ENCODE data around the gene MRPL36.

MRPL36 gene

DNA sequence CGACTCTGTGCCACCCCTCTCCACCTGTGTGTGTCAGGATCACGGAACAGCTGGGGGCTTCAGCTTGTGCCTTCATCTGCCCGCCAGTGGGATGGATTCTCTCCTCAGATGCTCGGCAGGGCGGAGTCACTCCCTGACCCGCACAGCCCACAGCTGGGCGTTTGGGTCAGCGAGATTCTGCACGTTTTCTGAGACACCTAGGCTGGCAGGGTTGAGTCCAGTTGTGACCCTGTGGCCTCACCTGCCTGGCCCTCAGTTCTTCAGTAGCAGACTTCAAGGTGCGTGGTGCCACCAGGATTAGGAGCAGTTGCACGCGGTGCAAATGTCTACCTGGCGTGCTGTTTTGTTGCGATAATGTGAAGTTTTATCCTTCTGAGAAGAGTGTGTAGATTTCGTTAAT lies 6.6 kb upstream of the MRPL36 start:
- no peaks in the 10 kb centered on the region for H3K9me3 ChIP-seq (ENCODE audit: control insufficient read depth, low read length)
- WGBS, result 92% methylated on average over 14 of the region's 15 CpGs
- H2AK5ac ChIP-seq (ENCODE audit: low read length, severe bottlenecking), result no peak overlapping the region
- H4K8ac ChIP-seq (ENCODE audit: low read length), result no peak overlapping the region
- no peaks in the 10 kb centered on the region for H3K27me3 ChIP-seq (ENCODE audit: control insufficient read depth in 1 of 2, insufficient read depth in 1 of 2, low read length in 2 of 2)
- H2AFZ ChIP-seq (ENCODE audit: low read depth, low read length), result no peak overlapping the region
- no peak for DNase-seq
- H3K27ac ChIP-seq (ENCODE audit: low read length, poor library complexity, severe bottlenecking), result no peak overlapping the region
- no peak overlapping the region for H3K14ac ChIP-seq (ENCODE audit: low read length in 2 of 2)
- no peak overlapping the region for H2BK120ac ChIP-seq (ENCODE audit: low read depth, low read length)
- H2BK12ac ChIP-seq (ENCODE audit: low read length in 2 of 2), result no peak overlapping the region
- no peak overlapping the region for H2BK5ac ChIP-seq (ENCODE audit: low read depth, low read length, poor library complexity, severe bottlenecking)
- no peak overlapping the region for H3K4me2 ChIP-seq (ENCODE audit: low read length, poor library complexity, severe bottlenecking)
- H3K4me3 ChIP-seq (ENCODE audit: insufficient read depth in 1 of 2, low read depth in 1 of 2, low read length in 2 of 2), result no peak overlapping the region
- peaks cover 9% of the 10 kb centered on the region for H3K4me1 ChIP-seq (ENCODE audit: control insufficient read depth, insufficient read depth, low read depth, low read length)
- no peak overlapping the region for H2BK15ac ChIP-seq (ENCODE audit: low read depth, poor library complexity, severe bottlenecking)
- H3K18ac ChIP-seq (ENCODE audit: low read depth in 1 of 2, low read length in 2 of 2), result no peak overlapping the region
- no peak overlapping the region for H3K9ac ChIP-seq (ENCODE audit: low read length)
- no peak overlapping the region for H4K91ac ChIP-seq (ENCODE audit: low read length)
- peaks cover 46% of the 10 kb centered on the region for H3K79me1 ChIP-seq (replicated peaks; ENCODE audit: low read length, poor library complexity, severe bottlenecking)
- no peak overlapping the region for H3K23ac ChIP-seq (ENCODE audit: low read length in 2 of 2)
- H3K36me3 ChIP-seq (ENCODE audit: control insufficient read depth in 1 of 2, insufficient read depth in 2 of 2, low read depth in 1 of 2, low read length in 2 of 2), result peaks cover 65 to 85% of the 10 kb centered on the region in 2 experiments
- no peak overlapping the region for H3K4ac ChIP-seq (ENCODE audit: low read depth in 1 of 2, low read length in 2 of 2)

GRCh38 chr5:1805736-1806135 lies 6.1 kb upstream of the MRPL36 start:
- H2AK5ac ChIP-seq (ENCODE audit: low read length, severe bottlenecking), result no peak overlapping the region
- no peak overlapping the region for H2BK120ac ChIP-seq (ENCODE audit: low read depth, low read length)
- peaks cover 63 to 81% of the 10 kb centered on the region in 2 experiments for H3K36me3 ChIP-seq (ENCODE audit: control insufficient read depth in 1 of 2, insufficient read depth in 2 of 2, low read depth in 1 of 2, low read length in 2 of 2)
- no peak overlapping the region for H3K4me3 ChIP-seq (ENCODE audit: insufficient read depth in 1 of 2, low read depth in 1 of 2, low read length in 2 of 2)
- H3K9ac ChIP-seq (ENCODE audit: low read length), result no peak overlapping the region
- H3K23ac ChIP-seq (ENCODE audit: low read length in 2 of 2), result no peak overlapping the region
- H4K91ac ChIP-seq (ENCODE audit: low read length), result no peak overlapping the region
- DNase-seq, result no peak
- no peak overlapping the region for H3K14ac ChIP-seq (ENCODE audit: low read length in 2 of 2)
- H2BK5ac ChIP-seq (ENCODE audit: low read depth, low read length, poor library complexity, severe bottlenecking), result no peak overlapping the region
- 99% methylated on average over 10 of the region's 10 CpGs for WGBS
- H3K4me2 ChIP-seq (ENCODE audit: low read length, poor library complexity, severe bottlenecking), result no peak overlapping the region
- no peak overlapping the region for H2AFZ ChIP-seq (ENCODE audit: low read depth, low read length)
- no peak overlapping the region for H4K8ac ChIP-seq (ENCODE audit: low read length)
- H3K79me1 ChIP-seq (replicated peaks; ENCODE audit: low read length, poor library complexity, severe bottlenecking), result peaks cover 45% of the 10 kb centered on the region
- H3K27ac ChIP-seq (ENCODE audit: low read length, poor library complexity, severe bottlenecking), result no peak overlapping the region
- no peak overlapping the region for H3K18ac ChIP-seq (ENCODE audit: low read depth in 1 of 2, low read length in 2 of 2)
- H3K9me3 ChIP-seq (ENCODE audit: control insufficient read depth, low read length), result no peaks in the 10 kb centered on the region
- no peaks in the 10 kb centered on the region for H3K27me3 ChIP-seq (ENCODE audit: control insufficient read depth in 1 of 2, insufficient read depth in 1 of 2, low read length in 2 of 2)
- no peak overlapping the region for H2BK12ac ChIP-seq (ENCODE audit: low read length in 2 of 2)
- H3K4me1 ChIP-seq (ENCODE audit: control insufficient read depth, insufficient read depth, low read depth, low read length), result peaks cover 9% of the 10 kb centered on the region
- H2BK15ac ChIP-seq (ENCODE audit: low read depth, poor library complexity, severe bottlenecking), result no peak overlapping the region
- H3K4ac ChIP-seq (ENCODE audit: low read depth in 1 of 2, low read length in 2 of 2), result no peak overlapping the region

- no peak overlapping the region for H2AK5ac ChIP-seq (ENCODE audit: low read length, severe bottlenecking)
- no peak overlapping the region for H3K14ac ChIP-seq (ENCODE audit: low read length in 2 of 2)
- H2BK12ac ChIP-seq (ENCODE audit: low read length in 2 of 2), result no peak overlapping the region
- no peak overlapping the region for H3K27ac ChIP-seq (ENCODE audit: low read length, poor library complexity, severe bottlenecking)
- H3K4me2 ChIP-seq (ENCODE audit: low read length, poor library complexity, severe bottlenecking), result no peak overlapping the region
- 96% methylated on average over 4 of the region's 4 CpGs for WGBS
- DNase-seq, result no peak
- H3K18ac ChIP-seq (ENCODE audit: low read depth in 1 of 2, low read length in 2 of 2), result no peak overlapping the region
- no peak overlapping the region for H3K4me3 ChIP-seq (ENCODE audit: insufficient read depth in 1 of 2, low read depth in 1 of 2, low read length in 2 of 2)
- no peak overlapping the region for H3K23ac ChIP-seq (ENCODE audit: low read length in 2 of 2)
- no peak overlapping the region for H3K9ac ChIP-seq (ENCODE audit: low read length)
- no peak overlapping the region for H2AFZ ChIP-seq (ENCODE audit: low read depth, low read length)
- peaks cover 59 to 77% of the 10 kb centered on the region in 2 experiments for H3K36me3 ChIP-seq (ENCODE audit: control insufficient read depth in 1 of 2, insufficient read depth in 2 of 2, low read depth in 1 of 2, low read length in 2 of 2)
- H4K91ac ChIP-seq (ENCODE audit: low read length), result no peak overlapping the region
- H2BK15ac ChIP-seq (ENCODE audit: low read depth, poor library complexity, severe bottlenecking), result no peak overlapping the region
- H2BK5ac ChIP-seq (ENCODE audit: low read depth, low read length, poor library complexity, severe bottlenecking), result no peak overlapping the region
- H3K79me1 ChIP-seq (replicated peaks; ENCODE audit: low read length, poor library complexity, severe bottlenecking), result peaks cover 42% of the 10 kb centered on the region
- no peak overlapping the region for H2BK120ac ChIP-seq (ENCODE audit: low read depth, low read length)
- no peak overlapping the region for H3K4ac ChIP-seq (ENCODE audit: low read depth in 1 of 2, low read length in 2 of 2)
- no peak overlapping the region for H4K8ac ChIP-seq (ENCODE audit: low read length)
- no peaks in the 10 kb centered on the region for H3K9me3 ChIP-seq (ENCODE audit: control insufficient read depth, low read length)
- peaks cover 9% of the 10 kb centered on the region for H3K4me1 ChIP-seq (ENCODE audit: control insufficient read depth, insufficient read depth, low read depth, low read length)
- no peaks in the 10 kb centered on the region for H3K27me3 ChIP-seq (ENCODE audit: control insufficient read depth in 1 of 2, insufficient read depth in 1 of 2, low read length in 2 of 2)
These were observed 5.7 kb upstream of the MRPL36 start for GRCh38 chr5:1805326-1805725.

GRCh38 chr5:1804001-1804690 lies 4.5 kb upstream of the MRPL36 start:
- H3K27me3 ChIP-seq (ENCODE audit: control insufficient read depth in 1 of 2, insufficient read depth in 1 of 2, low read length in 2 of 2), result no peaks in the 10 kb centered on the region
- H2BK5ac ChIP-seq (ENCODE audit: low read depth, low read length, poor library complexity, severe bottlenecking), result no peak overlapping the region
- no peak overlapping the region for H3K27ac ChIP-seq (ENCODE audit: low read length, poor library complexity, severe bottlenecking)
- H3K14ac ChIP-seq (ENCODE audit: low read length in 2 of 2), result no peak overlapping the region
- H3K23ac ChIP-seq (ENCODE audit: low read length in 2 of 2), result no peak overlapping the region
- no peak overlapping the region for H3K9ac ChIP-seq (ENCODE audit: low read length)
- no peak overlapping the region for H2BK12ac ChIP-seq (ENCODE audit: low read length in 2 of 2)
- H4K91ac ChIP-seq (ENCODE audit: low read length), result no peak overlapping the region
- DNase-seq, result no peak
- no peak overlapping the region for H3K4ac ChIP-seq (ENCODE audit: low read depth in 1 of 2, low read length in 2 of 2)
- H3K79me1 ChIP-seq (replicated peaks; ENCODE audit: low read length, poor library complexity, severe bottlenecking), result peaks cover 34% of the 10 kb centered on the region
- H2AFZ ChIP-seq (ENCODE audit: low read depth, low read length), result no peak overlapping the region
- H3K4me3 ChIP-seq (ENCODE audit: insufficient read depth in 1 of 2, low read depth in 1 of 2, low read length in 2 of 2), result no peak overlapping the region
- H2AK5ac ChIP-seq (ENCODE audit: low read length, severe bottlenecking), result no peak overlapping the region
- no peak overlapping the region for H2BK15ac ChIP-seq (ENCODE audit: low read depth, poor library complexity, severe bottlenecking)
- H3K18ac ChIP-seq (ENCODE audit: low read depth in 1 of 2, low read length in 2 of 2), result no peak overlapping the region
- H2BK120ac ChIP-seq (ENCODE audit: low read depth, low read length), result no peak overlapping the region
- H4K8ac ChIP-seq (ENCODE audit: low read length), result no peak overlapping the region
- 95% methylated on average over 15 of the region's 15 CpGs for WGBS
- no peaks in the 10 kb centered on the region for H3K9me3 ChIP-seq (ENCODE audit: control insufficient read depth, low read length)
- peaks cover 9% of the 10 kb centered on the region for H3K4me1 ChIP-seq (ENCODE audit: control insufficient read depth, insufficient read depth, low read depth, low read length)
- no peak overlapping the region for H3K4me2 ChIP-seq (ENCODE audit: low read length, poor library complexity, severe bottlenecking)
- H3K36me3 ChIP-seq (ENCODE audit: control insufficient read depth in 1 of 2, insufficient read depth in 2 of 2, low read depth in 1 of 2, low read length in 2 of 2), result peaks cover 48 to 65% of the 10 kb centered on the region in 2 experiments

All from mesenchymal stem cell (in vitro differentiated cells and primary cell).